Peyer's patch (tissue), 4 donors: ENCODE measurements around the gene SOBP. TPM values are rescaled to one million over a fixed set of nuclear protein-coding genes. Genes with fewer than 3 reads are reported as not detected.

ENCODE experiments used
- DNase-seq, 3 donors: peaks; one replicate each; pipeline ENCODE4 v3.0.0-alpha.2; 2017 to 2019
- H3K27ac ChIP-seq, 4 donors: fragments of 200-600 bp; sonication (generic); one replicate each; pipeline ENCODE4 v1.5.1; 2016 to 2019
- H3K27me3 ChIP-seq, 2 donors: fragments of 200-600 bp; sonication (generic); one replicate each; pipeline ENCODE4 v1.5.1; 2019
- H3K36me3 ChIP-seq, 3 donors: fragments of 200-600 bp; sonication (generic); one replicate each; pipeline ENCODE4 v1.5.1; 2016 to 2019
- H3K4me1 ChIP-seq, 4 donors: fragments of 200-600 bp; sonication (generic); one replicate each; pipeline ENCODE4 v1.5.1; 2016 to 2019
- H3K4me3 ChIP-seq, 4 donors: fragments of 200-600 bp; sonication (generic); 1 replicate in 3 of 4; 2 replicates in 1 of 4; pipeline ENCODE4 v1.5.1; 2016 to 2019; ENCODE audit warnings: mild to moderate bottlenecking in 1 of 4
- H3K9me3 ChIP-seq, 4 donors: fragments of 200-600 bp; sonication (generic); one replicate each; pipeline ENCODE4 v1.5.1; 2016 to 2019; ENCODE audit warnings: mild to moderate bottlenecking in 1 of 4
- POLR2A ChIP-seq, 2 donors: fragments of 450-650 bp; IDR thresholded peaks; one replicate each; pipeline ENCODE4 v1.5.1; 2017; ENCODE audit warnings: antibody characterized with exemption in 2 of 2, mild to moderate bottlenecking in 2 of 2, moderate library complexity in 2 of 2
- total RNA-seq, 4 donors: library from RNA; depleted of rRNA; stranded (reverse); fragments of >200 nt; gene quantifications; one replicate each; pipeline ENCODE4 v1.1.0, GENCODE V29; 2016
- TF ChIP-seq, protein P1 (sequence below), 6 experiments: fragments of 450-650 bp in 4 of 6; fragments of 200-600 bp in 2 of 6; sonication (generic) in 1 of 6; IDR thresholded peaks; one replicate each; pipeline ENCODE4 v1.5.1; 2017 to 2019; ENCODE audit warnings: antibody characterized with exemption in 6 of 6, mild to moderate bottlenecking in 3 of 6, moderate library complexity in 1 of 6

The SOBP gene
- total RNA-seq, 4 donors from 2014 or later, result 0.35 to 13.2 (median 1.8) TPM

DNA sequence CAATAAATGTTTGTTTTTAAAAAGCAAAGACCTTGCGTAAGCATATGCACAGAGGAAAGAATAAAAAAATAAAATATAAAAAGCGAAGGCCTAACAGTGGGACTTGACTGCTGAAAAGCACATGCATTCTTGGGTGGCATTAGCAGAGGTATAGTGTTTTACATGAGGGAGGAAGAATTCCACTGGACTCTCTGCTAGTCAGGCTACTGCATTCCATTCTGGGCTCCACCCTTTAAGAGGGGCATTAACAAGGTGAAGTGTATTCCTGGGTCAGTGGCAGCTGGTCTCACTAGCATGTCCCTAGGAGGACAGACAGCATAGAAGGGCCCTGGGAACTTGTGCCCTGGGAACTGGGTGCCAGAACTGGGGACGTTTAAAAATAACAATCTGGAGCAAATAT is 134.1 kb downstream of the SOBP start:
- TF ChIP-seq, protein P1, sequence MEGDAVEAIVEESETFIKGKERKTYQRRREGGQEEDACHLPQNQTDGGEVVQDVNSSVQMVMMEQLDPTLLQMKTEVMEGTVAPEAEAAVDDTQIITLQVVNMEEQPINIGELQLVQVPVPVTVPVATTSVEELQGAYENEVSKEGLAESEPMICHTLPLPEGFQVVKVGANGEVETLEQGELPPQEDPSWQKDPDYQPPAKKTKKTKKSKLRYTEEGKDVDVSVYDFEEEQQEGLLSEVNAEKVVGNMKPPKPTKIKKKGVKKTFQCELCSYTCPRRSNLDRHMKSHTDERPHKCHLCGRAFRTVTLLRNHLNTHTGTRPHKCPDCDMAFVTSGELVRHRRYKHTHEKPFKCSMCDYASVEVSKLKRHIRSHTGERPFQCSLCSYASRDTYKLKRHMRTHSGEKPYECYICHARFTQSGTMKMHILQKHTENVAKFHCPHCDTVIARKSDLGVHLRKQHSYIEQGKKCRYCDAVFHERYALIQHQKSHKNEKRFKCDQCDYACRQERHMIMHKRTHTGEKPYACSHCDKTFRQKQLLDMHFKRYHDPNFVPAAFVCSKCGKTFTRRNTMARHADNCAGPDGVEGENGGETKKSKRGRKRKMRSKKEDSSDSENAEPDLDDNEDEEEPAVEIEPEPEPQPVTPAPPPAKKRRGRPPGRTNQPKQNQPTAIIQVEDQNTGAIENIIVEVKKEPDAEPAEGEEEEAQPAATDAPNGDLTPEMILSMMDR (IDR thresholded peaks at IDR 0.05), result no peak
- no peak for TF ChIP-seq POLR2A (IDR thresholded peaks at IDR 0.05)
- H3K27ac ChIP-seq, result no peak overlapping the region
- H3K27me3 ChIP-seq, result no peaks in the 10 kb centered on the region
- H3K4me1 ChIP-seq, result no peaks in the 10 kb centered on the region
- no peak overlapping the region for H3K4me3 ChIP-seq
- no peaks in the 10 kb centered on the region for H3K36me3 ChIP-seq
- DNase-seq, result no peak
- H3K9me3 ChIP-seq, result no peaks in the 10 kb centered on the region

DNA sequence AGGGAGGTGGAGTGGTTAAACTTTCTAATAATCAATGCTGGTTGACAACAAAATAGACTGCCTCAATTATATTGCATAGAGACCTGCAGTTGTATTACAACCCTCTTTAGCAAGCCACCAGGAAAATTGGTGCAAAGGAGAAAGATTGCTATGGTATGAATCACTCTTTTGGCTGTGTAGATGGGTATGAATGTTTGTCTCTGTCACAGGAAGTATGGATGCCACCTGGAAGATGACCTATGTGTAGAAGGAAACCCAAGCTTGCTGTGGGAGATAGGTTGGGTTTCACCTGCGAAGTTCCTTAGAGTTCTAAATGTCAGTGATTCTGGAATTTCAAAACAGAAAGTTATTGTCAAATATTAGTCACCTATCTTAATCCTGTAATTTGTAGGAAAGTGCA is 134.6 kb downstream of the SOBP start:
- H3K27me3 ChIP-seq, result no peaks in the 10 kb centered on the region
- no peak overlapping the region for H3K4me3 ChIP-seq

DNA sequence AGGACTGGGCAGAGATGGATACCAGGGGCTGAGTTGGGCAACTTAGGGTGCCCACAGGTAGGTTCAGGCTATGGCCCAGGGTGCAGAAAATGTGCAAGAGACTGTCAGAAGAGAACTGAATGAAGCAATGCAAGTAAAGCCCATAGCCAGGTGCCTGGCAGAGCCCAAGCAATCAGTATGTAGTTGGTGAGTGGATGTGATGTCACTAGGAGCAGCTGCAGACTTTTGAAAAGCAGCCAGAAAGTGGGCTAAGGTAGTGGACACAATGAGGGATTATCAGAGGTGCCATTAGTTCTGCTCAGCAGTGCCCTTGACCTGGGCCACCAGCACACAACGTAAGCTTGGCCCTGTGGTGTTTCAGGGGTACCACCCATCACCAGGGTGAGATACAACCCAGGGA is 135.3 kb downstream of the SOBP start:
- no peak overlapping the region for H3K27ac ChIP-seq
- H3K4me1 ChIP-seq, result peaks cover 0 to 8% (median 0%) of the 10 kb centered on the region in 4 donors
- H3K9me3 ChIP-seq, result no peaks in the 10 kb centered on the region
- no peaks in the 10 kb centered on the region for H3K27me3 ChIP-seq
- DNase-seq, result no peak
- no peak overlapping the region for H3K4me3 ChIP-seq
- TF ChIP-seq, protein P1 (IDR thresholded peaks at IDR 0.05), result no peak
- no peak for TF ChIP-seq POLR2A (IDR thresholded peaks at IDR 0.05)
- no peaks in the 10 kb centered on the region for H3K36me3 ChIP-seq

More for the DNA sequence above, 134.6 kb downstream of the SOBP start:
- Histone ChIP-seq H3K27ac (no peak overlapping the region), H3K36me3 (no peaks in the 10 kb centered on the region), H3K4me1 (peaks cover 0 to 1% (median 0%) of the 10 kb centered on the region in 4 donors), H3K9me3 (no peaks in the 10 kb centered on the region)
- no peak for TF ChIP-seq POLR2A (IDR thresholded peaks at IDR 0.05)
- TF ChIP-seq, protein P1 (IDR thresholded peaks at IDR 0.05), result no peak
- DNase-seq, result no peak

DNA sequence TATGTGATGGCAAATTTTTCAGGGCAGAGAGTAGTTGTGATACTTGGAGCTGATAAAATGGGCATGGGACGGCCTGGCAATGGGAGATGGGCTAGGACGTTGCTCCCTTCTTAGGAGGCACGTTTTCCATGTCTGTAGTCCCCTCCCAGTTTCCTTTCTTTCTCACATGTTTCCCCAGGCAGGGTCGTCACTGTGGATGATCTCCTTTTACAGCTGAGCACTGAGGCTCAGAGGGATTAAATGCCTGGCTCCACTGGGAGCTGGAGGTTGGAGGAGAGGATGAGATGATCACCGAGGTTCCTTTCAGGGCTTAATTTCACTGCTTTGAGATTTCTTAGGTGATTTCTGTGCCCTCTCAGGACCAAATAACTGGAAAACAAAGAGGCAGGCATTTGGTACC is 136.7 kb downstream of the SOBP start:
- DNase-seq, result no peak
- H3K27me3 ChIP-seq, result no peaks in the 10 kb centered on the region

DNA sequence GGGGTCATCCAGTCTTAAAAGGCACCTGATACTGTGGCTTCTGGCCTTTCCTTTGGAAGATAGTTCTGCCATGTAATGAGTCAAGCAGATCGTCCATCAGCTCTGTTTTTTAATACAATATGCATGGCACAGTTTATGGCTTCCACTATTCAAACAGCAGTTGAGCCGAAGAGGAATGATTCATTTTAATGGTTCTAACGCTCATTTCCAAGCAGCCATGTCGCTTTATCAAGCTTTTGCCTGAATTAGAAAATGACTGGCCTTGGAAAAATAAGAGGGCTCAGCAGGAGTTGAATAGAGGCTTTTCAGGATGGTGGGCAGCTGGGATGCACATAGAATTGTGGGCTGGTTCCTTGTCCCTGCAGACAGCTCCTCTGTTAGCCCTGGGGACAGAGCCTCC is 138.1 kb downstream of the SOBP start:
- no peak for DNase-seq
- no peak overlapping the region for H3K4me3 ChIP-seq
- H3K27ac ChIP-seq, result no peak overlapping the region
- peaks cover 0 to 8% (median 0%) of the 10 kb centered on the region in 4 donors for H3K4me1 ChIP-seq
- TF ChIP-seq POLR2A (IDR thresholded peaks at IDR 0.05), result no peak
- TF ChIP-seq, protein P1 (IDR thresholded peaks at IDR 0.05), result no peak
- H3K27me3 ChIP-seq, result no peaks in the 10 kb centered on the region
- H3K9me3 ChIP-seq, result no peaks in the 10 kb centered on the region
- H3K36me3 ChIP-seq, result no peaks in the 10 kb centered on the region

More for the DNA sequence above, 136.7 kb downstream of the SOBP start:
- peaks cover 0 to 8% (median 0%) of the 10 kb centered on the region in 4 donors for H3K4me1 ChIP-seq
- H3K4me3 ChIP-seq, result no peak overlapping the region
- no peaks in the 10 kb centered on the region for H3K36me3 ChIP-seq
- no peak overlapping the region for H3K27ac ChIP-seq
- H3K9me3 ChIP-seq, result no peaks in the 10 kb centered on the region
- TF ChIP-seq, protein P1 (IDR thresholded peaks at IDR 0.05), result no peak

DNA sequence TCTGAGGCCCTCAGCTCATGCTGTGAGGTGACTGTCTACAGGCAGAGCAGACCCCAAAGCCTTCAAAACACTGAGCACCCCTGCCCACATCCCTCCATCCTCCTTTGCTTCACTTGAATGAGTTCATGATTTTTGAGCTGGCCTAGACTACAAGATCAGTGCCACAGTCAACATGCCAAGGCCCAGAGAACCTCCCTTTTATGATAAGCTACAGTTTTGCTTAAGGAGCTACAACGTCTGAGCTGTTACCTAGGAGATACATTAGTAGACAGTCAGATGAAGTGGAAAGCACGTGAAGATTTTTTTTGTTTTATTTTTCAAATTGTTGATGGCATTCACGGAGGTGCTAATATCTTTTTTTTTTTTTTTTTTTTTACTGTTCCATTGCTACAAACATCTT is 139.0 kb downstream of the SOBP start:
- Histone ChIP-seq H3K36me3 (no peaks in the 10 kb centered on the region), H3K27ac (no peak overlapping the region), H3K27me3 (peaks cover 0 to 4% of the 10 kb centered on the region in 2 donors), H3K4me3 (no peak overlapping the region), H3K9me3 (no peaks in the 10 kb centered on the region), H3K4me1 (peaks cover 0 to 8% (median 0%) of the 10 kb centered on the region in 4 donors)
- no peak for DNase-seq
- TF ChIP-seq, protein P1 (IDR thresholded peaks at IDR 0.05), result no peak
- no peak for TF ChIP-seq POLR2A (IDR thresholded peaks at IDR 0.05)
